Stimulated activated CD8-positive, alpha-beta memory T cell treated with anti-CD3 and anti-CD28 coated beads, Interleukin-12 subunit alpha, Interleukin-12 subunit beta, amount 100 ng/mL, for 4 hours (primary cell): ENCODE results near the gene ALK.

Experiments used
- DNase-seq: peaks from one replicate; pipeline ENCODE4 v3.0.0-alpha.2; 2020; ENCODE audit warnings: low read depth

Gene ALK

DNA sequence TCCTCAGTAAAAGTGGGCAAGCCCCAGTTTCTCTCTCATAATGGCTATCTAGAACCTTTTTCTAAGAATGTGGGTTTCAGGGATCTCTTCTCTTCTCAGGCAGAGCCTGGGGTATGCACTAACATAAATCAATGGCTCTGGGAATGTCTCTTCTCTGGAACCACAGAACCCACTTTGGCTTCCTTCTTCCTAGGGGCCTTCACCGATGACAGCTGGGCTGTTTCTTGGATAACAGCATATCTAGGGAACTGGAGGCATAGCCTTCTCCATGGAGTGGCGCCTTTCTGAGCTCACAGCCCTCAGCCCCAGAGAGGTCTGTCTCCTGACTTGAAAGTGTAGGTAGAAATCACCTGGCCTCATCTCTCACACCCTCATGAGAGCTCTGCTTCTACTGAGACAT lies 558.3 kb downstream of the ALK start:
- no peak for DNase-seq

DNA sequence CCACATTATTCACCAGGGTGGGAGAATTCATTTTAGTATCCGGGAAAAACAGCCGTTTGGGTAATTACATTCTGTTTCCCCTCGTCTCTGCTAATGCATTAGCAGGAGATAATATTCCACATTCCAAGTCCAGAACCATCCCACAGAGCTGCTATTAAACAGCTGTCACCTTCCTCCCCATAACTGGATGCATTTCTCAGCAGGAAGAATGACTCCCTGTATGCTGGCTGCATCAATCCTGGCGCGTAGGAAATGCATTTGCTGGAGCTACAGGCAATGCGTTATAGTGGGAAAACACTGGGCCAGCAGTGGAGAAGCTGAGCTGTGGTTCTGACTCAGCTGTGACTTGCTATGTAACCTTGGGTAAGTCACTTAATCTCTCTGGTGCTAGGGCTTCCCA lies 560.2 kb downstream of the ALK start:
- DNase-seq = no peak

DNA sequence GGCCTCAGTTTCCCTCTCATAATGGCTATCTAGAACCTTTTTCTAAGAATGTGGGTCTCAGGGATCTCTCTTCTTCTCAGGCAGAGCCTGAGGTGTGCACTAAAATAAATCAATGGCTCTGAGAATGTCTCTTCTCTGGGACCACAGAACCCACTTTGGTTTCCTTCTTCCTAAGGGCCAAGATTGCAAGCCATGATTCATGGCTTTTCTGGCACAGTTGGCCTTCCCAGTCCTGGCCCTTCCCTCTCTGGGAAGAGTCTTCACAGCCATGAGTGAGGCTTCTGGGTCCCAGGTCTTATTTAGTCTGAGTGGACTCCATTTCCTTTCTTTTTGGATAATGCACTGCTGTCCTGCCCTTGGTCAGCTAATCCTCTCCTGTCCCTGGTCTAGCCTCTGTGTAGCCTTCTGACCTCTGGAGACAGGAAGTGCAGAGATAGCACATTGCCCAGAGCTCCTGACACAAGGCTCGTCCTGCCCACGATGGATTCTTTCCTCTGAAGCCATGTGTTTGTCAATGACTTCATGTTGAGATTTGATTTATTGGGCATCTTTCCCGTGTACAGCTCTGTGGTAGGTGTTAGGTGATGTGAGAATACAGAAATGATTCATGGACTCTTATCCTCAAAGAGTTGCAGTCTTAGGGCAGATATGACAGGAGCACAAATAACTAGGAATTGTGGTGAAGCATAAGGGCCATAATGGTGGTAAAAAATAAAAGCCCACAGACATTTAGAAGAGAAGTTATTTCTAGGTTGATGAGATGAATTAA lies 561.2 kb downstream of the ALK start:
- no peak for DNase-seq

DNA sequence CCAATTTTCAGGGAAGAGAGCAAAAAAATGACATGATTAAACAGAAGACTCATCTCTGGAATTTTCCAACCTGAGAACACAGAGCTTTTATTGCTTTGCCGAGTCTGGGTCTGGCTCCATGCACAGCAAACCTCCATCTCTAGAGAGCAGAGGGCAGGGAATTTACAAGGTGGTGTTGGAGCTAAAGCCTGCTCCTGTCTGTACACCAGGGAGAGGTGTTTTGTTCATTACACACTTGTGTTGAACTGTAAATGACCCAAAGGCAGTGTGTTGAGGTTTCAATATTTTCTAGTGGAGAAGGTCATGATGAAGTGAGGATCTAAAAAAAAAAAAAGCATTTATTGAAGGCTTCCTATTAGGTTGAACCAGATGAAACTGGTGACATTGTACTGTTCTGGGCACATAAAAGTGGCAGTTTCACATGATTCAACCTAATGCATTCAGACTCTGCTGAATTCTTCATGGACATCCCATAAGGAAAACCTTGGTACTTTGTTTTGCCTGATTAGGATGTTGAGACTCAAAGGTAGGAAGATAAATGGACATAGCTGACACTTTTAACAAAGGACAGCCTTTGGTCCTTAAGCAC lies 567.9 kb downstream of the ALK start:
- no peak for DNase-seq

DNA sequence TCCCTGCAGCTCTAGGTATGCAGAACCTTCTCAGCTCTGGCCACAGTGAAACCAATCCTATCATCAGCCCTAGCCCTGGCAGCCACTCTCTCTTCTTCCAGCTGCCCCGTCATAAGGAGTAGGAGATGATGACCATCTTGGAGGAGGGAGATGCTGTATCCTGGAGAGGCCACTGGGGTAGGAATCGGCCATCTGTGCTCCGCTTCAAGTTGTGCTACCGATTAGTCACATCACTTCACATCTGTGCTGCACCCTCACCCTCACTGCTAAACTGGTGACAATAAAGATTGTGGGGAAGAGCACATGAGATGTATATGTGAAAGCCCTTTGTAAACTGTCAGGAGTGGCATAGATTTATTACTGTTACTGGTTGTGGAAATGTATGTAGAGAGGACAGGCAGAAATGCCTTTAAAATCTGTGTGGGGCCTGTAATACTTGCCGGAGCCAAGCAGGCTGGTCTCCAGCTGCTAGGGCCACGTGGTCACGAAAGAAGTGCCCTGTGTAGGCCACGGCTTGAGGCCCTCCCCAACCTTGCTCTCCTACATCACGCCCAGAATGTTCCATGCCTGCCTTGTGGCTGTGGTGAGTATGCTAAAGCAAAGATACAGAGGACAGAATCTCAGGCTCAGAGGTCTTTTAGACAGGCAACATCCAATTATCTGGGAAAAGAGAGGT lies 569.3 kb downstream of the ALK start:
- DNase-seq = no peak

DNA sequence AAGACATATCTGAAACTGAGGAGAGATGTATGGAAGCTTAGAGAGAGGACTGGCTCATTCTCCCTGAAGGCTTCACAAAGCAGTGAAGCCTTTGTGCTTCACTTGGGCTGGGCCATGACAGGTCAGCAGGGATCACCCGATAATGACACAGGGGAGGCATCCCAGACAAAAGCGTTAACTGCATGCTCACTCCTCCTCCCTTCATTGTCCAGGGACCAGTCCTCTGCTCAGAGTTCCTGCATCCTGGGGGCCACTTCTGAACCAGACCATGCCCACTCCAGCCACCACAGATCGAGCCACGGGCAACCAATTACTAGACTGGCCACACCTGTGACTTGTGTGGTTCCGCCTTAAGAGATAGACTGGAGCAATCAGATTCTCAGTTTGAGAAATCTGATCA lies 570.1 kb downstream of the ALK start:
- no peak for DNase-seq

DNA sequence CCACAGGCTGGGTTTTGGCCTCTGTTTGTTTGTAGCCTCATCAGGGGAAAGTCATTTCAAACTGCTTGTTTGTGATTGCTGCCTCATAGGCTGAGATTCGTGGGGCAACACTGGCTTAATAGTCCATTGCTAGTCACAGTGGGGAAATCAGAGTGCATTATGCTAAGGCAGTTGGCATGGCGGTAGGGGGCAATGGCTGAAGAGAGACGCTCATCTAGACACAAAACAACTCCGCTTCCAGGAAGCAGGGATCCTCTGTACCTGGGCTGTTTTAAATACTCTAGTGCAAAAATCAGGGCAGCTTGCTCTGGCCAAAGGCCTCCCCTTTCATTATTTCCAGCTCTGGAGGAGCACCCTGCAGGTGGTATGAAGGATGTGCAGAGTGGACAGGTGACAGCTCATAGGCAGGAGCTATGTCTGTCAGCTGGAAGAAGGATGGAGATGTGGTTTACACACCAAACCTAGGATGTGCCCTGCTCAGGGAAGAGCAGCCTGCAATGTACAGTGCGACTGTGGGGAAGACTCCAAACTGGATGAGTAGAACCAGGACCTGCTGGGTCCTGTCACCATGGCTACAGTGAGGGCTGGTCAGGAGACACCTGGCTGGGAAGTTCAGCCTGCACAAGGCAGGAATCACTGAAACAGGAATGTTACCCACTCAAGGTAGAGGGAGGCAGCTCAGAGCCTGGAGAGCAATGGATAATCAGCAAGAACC lies 571.9 kb downstream of the ALK start:
- DNase-seq = no peak

DNA sequence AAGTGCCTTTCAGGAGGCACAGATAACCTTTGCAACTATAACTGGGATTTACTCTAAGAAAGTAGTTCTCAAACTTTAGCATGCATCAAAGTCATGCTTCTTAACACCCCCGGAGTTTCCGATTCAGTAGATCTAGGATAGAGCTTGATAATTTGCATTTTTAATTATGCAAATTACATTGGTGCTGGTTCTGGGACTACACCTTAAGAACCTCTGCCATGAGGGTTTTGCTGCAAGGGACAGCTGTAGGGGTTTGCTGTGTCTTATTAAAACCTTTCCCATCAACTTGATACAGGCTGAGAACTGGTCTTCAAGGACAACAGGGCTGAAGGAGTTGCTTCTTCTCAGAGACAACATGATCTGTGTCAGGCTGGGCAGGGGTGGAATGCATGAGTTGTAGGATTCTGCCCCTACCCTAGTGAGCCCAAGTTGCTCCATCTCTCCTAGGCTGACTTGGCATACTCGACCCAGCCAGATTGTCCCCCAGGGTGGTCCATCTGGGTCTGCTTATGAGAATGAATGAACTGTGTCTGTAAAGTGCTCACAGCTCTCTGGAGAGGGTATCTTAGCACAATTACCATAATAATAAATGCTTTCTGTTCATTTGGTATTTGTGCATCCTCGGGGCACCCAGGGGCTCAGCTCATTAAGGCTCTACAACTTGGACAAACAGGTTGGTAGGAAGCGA lies 573.5 kb downstream of the ALK start:
- no peak for DNase-seq

DNA sequence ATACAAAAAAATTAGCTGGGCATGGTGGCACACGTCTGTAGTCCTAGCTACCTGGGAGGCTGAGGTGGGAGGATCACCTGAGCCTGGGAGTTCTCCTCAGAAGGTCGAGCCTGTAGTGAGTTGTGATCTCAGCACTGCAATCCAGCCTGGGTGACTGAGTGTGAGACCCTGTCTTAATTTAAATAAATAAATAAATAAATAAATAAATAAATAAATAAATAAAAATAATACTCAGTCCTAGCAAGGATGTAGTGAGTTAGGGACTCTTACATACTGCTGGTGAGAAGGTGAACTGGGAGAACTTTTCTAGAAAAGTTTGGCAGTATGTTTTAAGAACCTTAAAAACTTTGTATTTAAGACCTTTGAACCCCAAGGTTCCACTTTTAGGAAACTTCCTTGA lies 576.1 kb downstream of the ALK start:
- DNase-seq = no peak

DNA sequence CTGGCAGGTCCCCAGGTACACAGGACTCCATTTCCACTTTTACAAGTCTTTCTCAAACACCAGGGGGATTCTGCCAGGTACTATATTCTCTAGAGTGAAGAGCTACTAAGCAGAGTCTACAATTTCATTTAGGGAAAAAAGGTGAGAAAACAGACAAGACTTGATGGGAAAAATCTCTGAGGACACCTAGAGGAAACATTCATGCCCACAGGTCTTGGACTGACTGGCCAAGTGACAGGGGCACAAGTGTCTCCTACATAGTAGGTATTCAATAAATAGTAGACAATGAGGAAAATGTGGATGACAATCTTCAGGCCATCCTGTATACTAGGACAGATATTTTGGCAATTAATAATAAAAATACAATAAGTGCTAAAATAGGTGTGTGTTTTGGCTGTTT lies 577.6 kb downstream of the ALK start:
- DNase-seq = no peak

DNA sequence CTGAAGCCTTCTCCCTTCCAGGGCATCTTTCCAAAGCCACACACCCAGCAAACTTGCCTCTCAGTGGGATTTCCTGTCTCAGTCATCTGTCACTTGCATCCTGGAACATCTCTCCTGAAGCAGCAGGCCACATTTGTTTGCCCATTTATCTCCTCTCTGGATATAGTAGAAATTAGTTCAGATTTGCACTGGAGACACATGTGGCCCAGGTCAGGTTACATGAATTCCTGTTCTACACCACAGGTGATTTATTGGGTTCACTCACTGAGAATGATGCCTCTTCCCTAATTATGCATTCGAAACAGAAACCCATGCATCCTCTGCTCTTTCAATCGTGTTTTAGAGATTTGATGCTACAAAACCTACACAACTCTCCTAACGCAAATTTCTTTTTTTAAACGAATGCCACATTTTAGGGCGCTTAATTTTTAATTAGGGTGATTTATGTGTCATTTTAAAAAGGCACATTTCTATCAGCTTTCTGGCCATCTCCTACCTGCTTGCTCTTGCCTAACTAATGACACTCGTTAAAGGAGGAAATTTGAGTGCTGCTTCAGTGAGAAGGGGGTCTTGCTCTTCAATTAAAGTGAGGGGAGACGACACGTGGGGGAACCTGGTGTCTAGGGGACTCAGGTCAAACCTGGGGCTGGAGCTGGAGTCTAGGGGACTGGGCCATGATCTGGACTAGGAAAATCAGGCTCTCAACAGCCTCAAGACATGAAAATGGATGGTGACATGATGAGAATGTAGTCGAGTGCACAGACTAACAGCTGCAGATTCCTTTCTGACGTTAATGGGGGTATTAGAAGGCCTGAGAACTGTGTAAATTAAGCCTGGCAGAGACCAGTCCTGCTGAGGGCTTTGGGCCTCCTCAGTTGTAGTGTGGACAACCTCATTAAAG lies 584.8 kb downstream of the ALK start:
- DNase-seq = no peak

DNA sequence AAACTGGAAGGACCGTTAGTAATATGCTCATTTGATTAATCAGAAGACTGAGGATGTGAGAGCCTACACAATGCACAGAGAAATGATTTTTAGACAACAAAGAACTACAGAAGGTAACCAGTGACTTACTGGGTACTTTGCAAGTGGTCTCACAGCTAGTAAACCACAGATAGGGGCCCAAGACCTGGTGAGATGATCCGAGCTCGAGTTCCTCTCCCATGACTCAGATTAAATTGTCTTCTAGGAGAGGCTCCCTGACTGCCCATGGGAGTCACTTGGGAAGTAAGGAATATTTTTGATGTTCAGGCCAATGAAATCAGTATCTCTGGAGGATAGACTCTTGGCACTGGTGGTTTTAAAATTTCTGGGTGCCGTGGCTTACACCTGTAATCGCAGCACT lies 586.0 kb downstream of the ALK start:
- DNase-seq = no peak

DNA sequence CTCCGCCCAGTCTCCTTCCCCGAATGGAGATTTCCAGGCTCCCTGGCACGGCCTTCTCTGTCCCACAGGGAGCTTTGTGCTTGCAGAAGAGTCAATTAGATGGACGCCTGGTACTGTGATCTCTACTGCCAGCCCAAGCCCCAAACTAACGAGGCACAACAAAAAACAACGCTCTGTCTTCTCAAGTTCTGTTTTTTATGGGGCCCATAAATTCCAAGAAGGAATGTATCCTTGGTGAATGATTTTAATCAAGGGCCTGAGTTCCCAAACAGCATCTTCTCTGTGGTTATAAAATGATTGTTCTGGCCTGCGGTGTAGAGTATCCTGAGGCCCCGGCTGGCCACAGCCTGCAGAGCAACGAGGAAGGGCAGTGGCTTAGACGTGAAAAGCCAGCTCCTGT lies 586.7 kb downstream of the ALK start:
- no peak for DNase-seq

DNA sequence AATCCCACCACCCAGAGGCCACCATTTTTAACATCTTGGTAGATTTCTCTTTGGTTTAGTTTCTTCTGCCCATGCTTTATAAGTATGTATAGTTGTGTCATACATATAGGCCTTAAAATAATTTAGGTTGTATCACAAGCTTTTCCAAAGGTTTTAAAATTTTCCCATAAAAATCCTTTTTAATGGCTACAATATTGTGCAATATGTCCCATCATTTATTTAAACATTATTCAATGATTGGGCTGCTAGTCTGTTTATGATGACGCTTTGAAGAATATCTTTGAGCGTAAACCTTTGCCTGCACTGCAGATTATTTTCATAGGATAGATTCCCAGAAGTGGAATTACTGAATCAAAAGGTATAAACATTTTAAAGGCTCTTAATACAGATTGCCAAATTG lies 588.8 kb downstream of the ALK start:
- no peak for DNase-seq

DNA sequence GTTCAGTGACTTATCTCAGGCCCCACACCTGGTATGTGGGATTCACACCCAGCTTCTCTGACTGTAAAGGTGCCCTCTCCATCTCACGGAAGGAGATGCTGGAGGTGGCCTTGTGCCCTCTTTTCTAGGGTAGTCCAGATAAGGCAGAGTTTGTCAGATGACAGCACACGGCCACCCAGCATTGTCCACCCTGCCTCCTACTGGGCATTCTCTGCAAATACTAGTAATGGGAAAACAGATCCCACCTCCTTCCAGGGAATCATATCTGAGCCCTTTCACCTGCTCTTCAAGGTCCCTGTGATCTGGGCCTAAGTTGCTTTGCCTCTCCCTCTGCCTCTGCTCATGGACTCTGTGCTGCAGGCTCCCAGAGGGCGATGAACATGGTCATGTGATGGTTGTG lies 591.5 kb downstream of the ALK start:
- DNase-seq = no peak

DNA sequence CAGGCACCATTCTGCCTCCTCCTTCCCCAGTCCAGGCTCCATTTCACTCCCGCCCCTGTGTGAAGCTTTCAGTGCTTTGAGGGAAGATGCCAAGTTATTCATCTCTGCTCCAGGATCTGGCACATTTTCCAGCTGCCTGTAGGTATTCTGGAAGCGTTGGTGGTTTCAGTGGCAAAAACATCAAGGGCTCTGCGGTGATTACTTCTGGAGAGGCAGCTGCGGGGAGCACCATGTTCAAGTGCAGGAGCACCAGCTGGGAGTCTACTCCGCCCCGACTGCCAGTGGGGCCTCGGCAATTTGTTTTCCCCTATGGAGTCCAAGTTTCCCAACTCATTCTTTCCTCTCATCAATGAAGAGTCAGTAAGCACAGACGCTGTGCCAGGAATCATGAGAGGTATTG lies 594.5 kb downstream of the ALK start:
- DNase-seq = no peak

DNA sequence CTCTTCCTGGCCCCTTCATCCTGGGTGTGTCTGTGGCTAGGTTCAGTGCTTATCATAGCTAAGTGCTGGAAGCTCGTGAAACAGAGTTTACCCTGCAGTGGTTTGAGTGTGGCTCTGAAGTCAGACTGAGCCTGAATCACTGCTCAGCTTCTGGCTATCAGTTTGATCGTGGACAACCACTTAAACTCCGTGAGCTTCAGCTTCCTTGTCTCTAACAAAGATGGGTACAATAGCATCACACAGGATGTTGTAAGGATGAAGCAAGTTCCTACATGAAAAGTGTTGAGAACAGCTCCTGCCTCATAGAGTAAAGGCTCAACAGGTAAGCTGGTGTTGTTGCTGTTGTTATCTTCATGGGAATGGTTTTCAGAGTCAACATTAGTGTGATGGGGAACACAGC lies 595.8 kb downstream of the ALK start:
- DNase-seq = no peak

DNA sequence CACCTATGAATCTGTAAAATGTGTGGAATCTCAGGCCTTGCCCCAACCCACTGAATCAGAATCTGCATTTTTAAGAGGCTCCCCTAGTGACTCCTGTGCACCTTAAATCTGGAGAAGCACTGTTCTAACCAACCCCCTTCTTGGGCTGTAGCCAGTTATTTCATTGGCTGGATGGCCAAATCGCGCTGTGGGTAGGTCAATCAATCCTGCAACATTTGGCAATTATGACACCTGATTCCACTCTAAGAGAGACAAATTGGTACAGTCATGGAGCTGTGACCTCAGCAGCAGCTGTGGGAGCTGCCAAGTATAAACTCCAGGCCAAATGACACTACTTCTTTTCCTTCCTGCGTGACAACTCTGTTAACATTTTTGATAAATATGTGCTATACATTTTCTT lies 597.4 kb downstream of the ALK start:
- DNase-seq = no peak

DNA sequence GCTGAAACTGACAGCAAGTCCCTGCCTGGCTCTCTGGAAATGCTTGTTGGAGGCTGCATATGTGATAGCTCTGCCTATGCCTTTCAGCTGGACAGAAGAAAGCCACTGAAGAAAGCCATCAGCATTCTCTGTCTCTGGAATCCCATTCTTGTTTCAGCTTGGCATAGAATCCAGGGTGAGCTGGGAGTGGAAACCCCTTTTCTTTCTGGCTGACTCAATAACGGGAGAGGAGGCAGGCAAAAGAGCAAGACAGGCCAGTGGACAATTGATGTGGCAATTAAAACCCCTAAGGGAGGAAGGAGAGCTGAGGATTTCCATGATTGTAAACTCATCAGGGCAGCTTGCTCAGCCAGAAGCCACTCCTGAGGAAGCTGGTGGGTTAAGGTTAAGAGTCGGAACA lies 598.1 kb downstream of the ALK start:
- DNase-seq = no peak

DNA sequence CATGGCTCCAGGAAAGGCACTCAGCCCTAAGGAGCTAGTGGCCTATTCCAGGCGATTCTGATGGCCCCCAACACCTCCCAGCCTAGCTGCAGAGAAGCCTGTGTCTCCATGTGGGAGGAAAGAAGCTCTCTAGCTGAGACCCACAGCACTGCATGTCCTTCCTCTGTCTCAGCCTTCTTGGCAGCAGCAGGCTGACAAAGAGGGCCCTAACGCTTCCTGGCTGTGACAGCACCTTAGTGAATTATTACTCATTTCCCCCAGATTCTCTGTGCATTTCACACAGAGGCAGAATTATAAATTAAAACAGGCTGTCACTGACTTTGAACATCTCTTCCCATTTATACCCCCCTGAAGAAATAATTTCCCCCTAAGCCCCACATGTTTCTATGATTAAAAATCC lies 599.4 kb downstream of the ALK start:
- no peak for DNase-seq

DNA sequence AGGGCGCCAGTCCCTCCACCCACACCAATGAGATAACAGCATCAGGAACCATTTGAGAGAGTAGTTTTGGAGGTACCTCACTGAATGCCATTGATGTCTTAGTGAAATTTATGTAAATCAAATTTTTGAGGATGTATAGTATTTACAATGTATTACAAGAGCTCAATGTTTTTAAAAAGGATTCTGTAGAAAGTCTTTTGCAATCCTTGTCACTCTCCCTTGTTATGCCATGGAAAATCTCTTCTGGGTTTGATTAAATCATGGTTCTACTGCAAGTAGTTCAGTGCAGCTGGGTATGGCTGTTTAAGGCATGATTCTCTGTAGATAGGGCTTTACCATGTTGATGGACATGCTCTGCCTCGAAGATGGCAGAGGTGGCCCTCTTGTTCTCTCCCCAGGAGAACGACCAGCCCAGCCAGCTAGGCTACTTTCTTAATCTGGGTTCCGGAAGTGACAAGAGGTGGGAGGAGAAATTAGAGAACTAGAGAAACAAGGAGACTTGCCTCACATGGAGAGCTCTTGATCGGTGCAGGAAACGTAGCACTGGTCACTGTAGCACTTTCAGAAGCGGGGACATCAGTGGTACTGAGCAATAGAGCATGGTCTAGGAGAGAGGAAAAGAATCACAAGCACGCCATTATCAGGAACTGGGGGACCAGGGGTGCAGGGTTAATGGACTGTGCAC lies 603.4 kb downstream of the ALK start:
- no peak for DNase-seq
